Measurements from ENCODE around the gene NLRC4.
"Not testable (repeated sequence)": the region's sequence is repeated elsewhere in the genome, so short reads cannot be mapped to it uniquely, and the experiment has no call there.

Gene NLRC4

GRCh38 chr2:32237996-32238395 is 26.7 kb downstream of the NLRC4 start:
- DNase-seq: no peak

DNA sequence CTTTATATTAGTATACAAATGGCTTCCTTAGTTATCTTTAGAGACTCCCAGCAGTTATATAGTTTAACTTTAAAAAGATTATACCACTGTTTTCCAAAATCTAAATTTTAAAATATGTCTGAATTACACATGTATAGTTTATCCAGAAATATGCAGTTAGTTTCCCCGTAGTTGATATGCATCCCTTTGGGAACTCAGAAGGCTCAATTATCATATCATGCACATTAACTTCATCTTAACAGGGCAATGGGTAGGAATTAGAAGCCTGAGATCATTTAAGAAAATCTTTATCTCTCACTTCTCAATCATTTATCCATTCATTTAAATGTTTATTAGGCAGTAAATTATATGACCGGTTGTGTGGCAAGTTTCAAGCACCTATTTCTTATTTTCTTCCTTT is 27.2 kb downstream of the NLRC4 start:
- no peak for DNase-seq

- no peak for DNase-seq
Measured at GRCh38 chr2:32235315-32235714, 29.4 kb downstream of the NLRC4 start.

- no peak for DNase-seq
Measured at GRCh38 chr2:32231959-32232358, 32.7 kb downstream of the NLRC4 start.

DNA sequence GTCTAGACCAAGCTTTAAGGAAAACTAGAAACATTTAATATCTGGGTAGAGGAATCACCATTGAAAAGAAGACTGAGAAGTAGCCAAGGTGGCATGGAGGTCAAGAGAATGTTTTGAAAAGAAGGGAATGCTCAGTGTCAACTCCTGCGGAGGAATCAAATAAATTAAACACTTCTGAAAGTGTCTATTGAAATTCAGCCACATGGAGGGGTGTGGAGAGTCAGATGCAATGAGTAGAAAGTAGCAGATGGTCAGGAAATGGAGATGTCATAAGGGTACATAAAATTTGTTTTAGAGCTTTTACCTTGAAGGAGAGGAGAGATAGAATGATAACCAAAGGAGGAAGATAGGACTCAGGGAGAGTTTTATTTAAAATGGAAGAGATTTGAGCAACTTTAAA is 35.1 kb downstream of the NLRC4 start:
- no peak for DNase-seq

DNA sequence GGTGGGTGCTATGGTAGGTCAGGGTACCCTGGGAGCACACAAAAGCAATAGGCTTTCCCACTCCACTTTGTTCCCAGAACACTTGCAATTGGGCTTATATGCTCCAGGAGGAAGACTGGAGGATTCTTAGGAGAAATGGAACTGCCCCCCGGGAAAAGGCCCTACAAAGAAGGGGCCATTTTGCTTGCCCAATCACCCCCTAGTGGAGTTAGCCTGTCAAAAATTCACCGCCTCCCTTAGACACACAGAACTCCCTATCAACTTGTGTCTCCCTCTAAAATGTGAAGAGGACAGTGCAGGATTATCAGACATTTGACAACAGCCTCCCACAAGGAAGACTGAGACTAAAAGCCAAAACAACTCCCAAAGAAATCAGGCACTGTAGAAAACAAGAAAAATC is 36.5 kb downstream of the NLRC4 start:
- no peak for DNase-seq

GRCh38 chr2:32227492-32227891 is 37.2 kb downstream of the NLRC4 start:
- no peak for DNase-seq

DNA sequence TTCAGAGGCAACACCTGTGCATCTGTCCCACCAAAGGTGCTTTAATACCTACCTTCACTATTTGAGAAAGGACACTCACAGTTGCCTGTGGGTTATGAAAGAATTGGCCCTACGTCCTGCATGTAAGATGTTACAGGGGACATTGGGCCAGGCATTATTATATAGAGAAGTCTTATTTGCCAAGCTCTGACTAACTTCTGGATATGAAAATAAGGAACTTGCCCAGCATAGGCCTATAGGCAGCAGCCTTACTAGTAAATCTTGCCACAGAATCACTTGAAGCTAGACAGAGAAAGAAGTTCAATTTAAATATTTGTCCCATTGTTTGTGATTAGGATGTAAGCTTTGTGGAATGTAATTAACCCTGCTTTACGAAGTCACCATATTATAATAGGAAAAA is 41.7 kb downstream of the NLRC4 start:
- DNase-seq: no peak

- DNase-seq: no peak
Measured at GRCh38 chr2:32220445-32220844, 44.2 kb downstream of the NLRC4 start.

GRCh38 chr2:32212295-32212694 is 52.4 kb downstream of the NLRC4 start:
- no peak for DNase-seq

GRCh38 chr2:32210767-32211408 is 53.8 kb downstream of the NLRC4 start:
- no peak for DNase-seq

GRCh38 chr2:32203428-32203827 is 61.3 kb downstream of the NLRC4 start:
- DNase-seq: not testable (repeated sequence)

DNA sequence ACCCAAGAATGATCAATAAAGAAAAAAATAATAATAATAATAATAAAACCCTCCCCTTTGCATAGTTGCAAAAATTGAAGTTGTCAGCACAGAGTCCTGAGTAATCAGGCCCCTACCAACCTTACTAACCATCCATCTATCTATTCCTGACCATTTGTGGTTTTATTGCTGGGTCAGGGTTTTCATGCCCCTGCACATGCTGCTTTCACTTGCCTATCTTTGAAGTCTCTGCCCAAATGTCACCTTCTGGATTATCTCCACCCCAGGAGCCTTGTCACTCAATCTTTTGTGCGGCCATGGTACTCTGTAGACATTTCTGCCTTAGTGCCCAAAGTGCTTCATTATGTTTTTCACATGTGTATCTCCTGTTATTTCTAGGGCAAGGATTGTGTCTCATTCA is 63.9 kb downstream of the NLRC4 start:
- no peak for DNase-seq

- DNase-seq: no peak
Measured at GRCh38 chr2:32192418-32192817, 72.3 kb downstream of the NLRC4 start.

GRCh38 chr2:32189011-32189410 is 75.7 kb downstream of the NLRC4 start:
- no peak for DNase-seq

DNA sequence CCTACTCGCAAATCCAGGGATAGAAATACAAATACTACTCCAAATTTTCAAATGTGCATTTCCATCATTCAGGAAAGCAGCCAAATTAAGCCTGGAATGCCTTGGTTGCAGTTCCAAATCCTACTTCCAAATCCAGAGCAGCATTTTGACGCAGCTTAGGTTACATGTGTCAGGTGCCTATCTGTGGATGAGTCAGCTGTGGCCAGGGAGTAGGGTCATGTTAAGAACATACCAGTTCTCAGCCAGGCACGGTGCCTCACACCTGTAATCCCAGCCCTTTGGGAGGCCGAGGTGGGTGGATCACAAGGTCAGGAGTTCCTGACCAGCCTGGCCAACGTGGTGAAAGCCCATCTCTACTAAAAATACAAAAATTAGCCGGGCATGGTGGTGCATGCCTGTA is 82.0 kb downstream of the NLRC4 start:
- no peak for DNase-seq
